Testis (tissue), 3 donors: Measurements from ENCODE around the gene RERE. TPM values are rescaled to one million over a fixed set of nuclear protein-coding genes. Genes with fewer than 3 reads are reported as not detected.

Source experiments
- DNase-seq: peaks from one replicate; pipeline ENCODE4 v3.0.0-alpha.2; 2019
- H3K27ac ChIP-seq, 2 donors: fragments of 200-600 bp; sonication (generic); one replicate each; pipeline ENCODE4 v1.5.1; 2019
- H3K27me3 ChIP-seq: fragments of 200-600 bp; sonication (generic); one replicate; pipeline ENCODE4 v1.5.1; 2019
- H3K36me3 ChIP-seq: fragments of 200-600 bp; sonication (generic); one replicate; pipeline ENCODE4 v1.5.1; 2017; ENCODE audit warnings: low read depth; ENCODE audit errors: missing control alignments
- H3K4me1 ChIP-seq: fragments of 200-600 bp; sonication (generic); one replicate; pipeline ENCODE4 v1.5.1; 2019
- H3K4me3 ChIP-seq, 2 donors: fragments of 200-600 bp; sonication (generic); one replicate each; pipeline ENCODE4 v1.5.1; 2017 to 2019
- H3K9me3 ChIP-seq: fragments of 200-600 bp; sonication (generic); one replicate; pipeline ENCODE4 v1.5.1; 2017
- CTCF ChIP-seq, 3 experiments: fragments of 450-650 bp in 2 of 3; fragments of 200-600 bp in 1 of 3; sonication (generic) in 1 of 3; IDR thresholded peaks; one replicate each; pipeline ENCODE4 v1.5.1; 2016 to 2019; ENCODE audit warnings: antibody characterized with exemption in 3 of 3, mild to moderate bottlenecking in 2 of 3, moderate library complexity in 1 of 3
- POLR2A ChIP-seq: fragments of 450-650 bp; IDR thresholded peaks from one replicate; pipeline ENCODE4 v1.6.1; 2017; ENCODE audit warnings: antibody characterized with exemption, mild to moderate bottlenecking, moderate library complexity
- WGBS, 2 donors: methylation state at CpG; one replicate each; pipeline ENCODE4 v1.1.5; 2018; 5-methylcytosine and 5-hydroxymethylcytosine counted together
- intact Hi-C: fragments of 100-400 bp; cut with DNase I; formaldehyde crosslinking; loops from one replicate; pipeline ENCODE4 v1.15.1; 2023; ENCODE audit warnings: low total_unique reads
- polyA plus RNA-seq: library from polyadenylated mRNA; stranded (reverse); fragments of 350-450 nt; fragmentation: Illumina TruSeq; extraction: RNeasy Lipid Tissue Mini Kit (QIAGEN cat#74804); gene quantifications from one replicate; pipeline ENCODE4 v1.2.3, GENCODE V29; 2014; ENCODE audit warnings: low read depth, low replicate concordance; ENCODE audit not compliant: insufficient read depth
- total RNA-seq, 2 donors: library from RNA; depleted of rRNA; stranded (reverse); fragments of >200 nt; gene quantifications; one replicate each; pipeline ENCODE4 v1.2.3, GENCODE V29; 2016

Gene RERE
- total and polyA plus RNA-seq, 3 donors from 2014 or later: 90.8 to 229 (median 203) TPM

- 91 to 95% methylated on average over 6 of the region's 6 CpGs for WGBS, 2 donors
- no peaks in the 10 kb centered on the region for H3K9me3 ChIP-seq
- no peak overlapping the region for H3K27ac ChIP-seq
- no peaks in the 10 kb centered on the region for H3K4me1 ChIP-seq
- DNase-seq: no peak
- intact Hi-C loops: no loop called here
- H3K27me3 ChIP-seq: no peaks in the 10 kb centered on the region
- TF ChIP-seq POLR2A: no peak
- no peak for TF ChIP-seq CTCF (IDR thresholded peaks at IDR 0.05)
- no peak overlapping the region for H3K4me3 ChIP-seq
- no peaks in the 10 kb centered on the region for H3K36me3 ChIP-seq
Measured at GRCh38 chr1:8545078-8545477, 272.4 kb downstream of the RERE start.

- no peaks in the 10 kb centered on the region for H3K4me1 ChIP-seq
- no peaks in the 10 kb centered on the region for H3K27me3 ChIP-seq
- WGBS, 2 donors: 90 to 94% methylated on average over 1 of the region's 1 CpG
- H3K4me3 ChIP-seq: no peak overlapping the region
- H3K9me3 ChIP-seq: no peaks in the 10 kb centered on the region
- H3K27ac ChIP-seq: no peak overlapping the region
- intact Hi-C loops: no loop called here
- TF ChIP-seq CTCF (IDR thresholded peaks at IDR 0.05): no peak
- no peak for TF ChIP-seq POLR2A
- no peak for DNase-seq
- no peaks in the 10 kb centered on the region for H3K36me3 ChIP-seq
Measured at GRCh38 chr1:8544644-8545043, 272.8 kb downstream of the RERE start.

GRCh38 chr1:8543965-8544364 is 273.5 kb downstream of the RERE start:
- no peak for DNase-seq
- intact Hi-C loops: no loop called here
- Histone ChIP-seq H3K36me3 (no peaks in the 10 kb centered on the region), H3K4me1 (no peaks in the 10 kb centered on the region), H3K27ac (no peak overlapping the region), H3K27me3 (no peaks in the 10 kb centered on the region), H3K9me3 (no peaks in the 10 kb centered on the region), H3K4me3 (no peak overlapping the region)
- TF ChIP-seq POLR2A (no peak), CTCF (IDR thresholded peaks at IDR 0.05) (no peak)

GRCh38 chr1:8541961-8542521 is 275.4 kb downstream of the RERE start:
- 76 to 85% methylated on average over 8 of the region's 8 CpGs for WGBS, 2 donors
- TF ChIP-seq CTCF (IDR thresholded peaks at IDR 0.05) (no peak), POLR2A (no peak)
- H3K27ac ChIP-seq: no peak overlapping the region
- no peaks in the 10 kb centered on the region for H3K27me3 ChIP-seq
- DNase-seq: no peak
- H3K9me3 ChIP-seq: no peaks in the 10 kb centered on the region
- intact Hi-C loops: no loop called here
- H3K4me3 ChIP-seq: no peak overlapping the region
- H3K4me1 ChIP-seq: no peaks in the 10 kb centered on the region
- no peaks in the 10 kb centered on the region for H3K36me3 ChIP-seq

DNA sequence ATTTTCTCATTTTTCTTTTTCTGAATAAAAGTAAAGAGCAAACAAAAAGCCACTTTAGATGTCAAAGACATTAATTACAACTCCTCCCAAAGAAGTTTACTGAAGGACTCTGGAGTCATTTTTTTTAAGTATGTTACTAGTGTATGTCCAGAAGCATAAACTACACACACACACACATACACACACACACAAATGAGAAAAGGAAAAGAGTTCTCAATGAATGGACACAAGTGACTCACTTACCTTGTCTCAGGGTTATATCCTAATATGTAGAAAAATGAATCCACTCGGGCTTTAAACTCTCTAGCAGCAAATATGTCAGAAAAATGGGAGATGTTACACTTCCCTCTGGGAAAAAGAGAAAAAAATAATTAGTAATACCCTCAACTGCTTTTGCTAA is 276.5 kb downstream of the RERE start:
- no peak for DNase-seq
- 85 to 93% methylated on average over 1 of the region's 1 CpG for WGBS, 2 donors
- Histone ChIP-seq H3K4me1 (no peaks in the 10 kb centered on the region), H3K9me3 (no peaks in the 10 kb centered on the region), H3K27ac (no peak overlapping the region), H3K4me3 (no peak overlapping the region), H3K36me3 (no peaks in the 10 kb centered on the region), H3K27me3 (no peaks in the 10 kb centered on the region)
- TF ChIP-seq CTCF (IDR thresholded peaks at IDR 0.05): no peak
- no peak for TF ChIP-seq POLR2A
- intact Hi-C loops: no loop called here
